NCI-H446 (cell line): ENCODE data around the gene MANBA.
"Not testable (repeated sequence)": the region's sequence is repeated elsewhere in the genome, so short reads cannot be mapped to it uniquely, and the experiment has no call there.

ENCODE experiments used
- DNase-seq, 2 experiments: peaks; one replicate each; lab custom pipeline; 2025; lab: John Stamatoyannopoulos, UW

MANBA gene

DNA sequence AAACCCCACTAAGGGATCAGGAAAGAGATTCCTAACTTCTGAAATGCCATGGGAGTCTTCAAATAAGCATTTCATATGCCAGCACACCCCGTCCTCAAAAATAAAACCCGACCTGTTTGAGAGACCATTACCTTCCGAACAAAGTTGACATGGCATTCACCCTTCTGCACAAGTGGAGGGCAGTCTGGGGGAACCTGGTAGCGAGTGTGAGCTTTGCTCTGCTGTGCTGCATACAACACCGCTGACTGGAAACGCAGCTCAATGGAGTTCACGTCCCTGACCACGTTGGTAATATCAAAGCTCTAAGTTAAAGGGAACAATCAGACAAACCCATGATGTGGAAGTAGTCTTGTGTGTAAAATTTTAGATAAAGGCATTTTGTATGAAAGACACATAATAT lies 38.0 kb downstream of the MANBA start:
- no peak for DNase-seq

DNA sequence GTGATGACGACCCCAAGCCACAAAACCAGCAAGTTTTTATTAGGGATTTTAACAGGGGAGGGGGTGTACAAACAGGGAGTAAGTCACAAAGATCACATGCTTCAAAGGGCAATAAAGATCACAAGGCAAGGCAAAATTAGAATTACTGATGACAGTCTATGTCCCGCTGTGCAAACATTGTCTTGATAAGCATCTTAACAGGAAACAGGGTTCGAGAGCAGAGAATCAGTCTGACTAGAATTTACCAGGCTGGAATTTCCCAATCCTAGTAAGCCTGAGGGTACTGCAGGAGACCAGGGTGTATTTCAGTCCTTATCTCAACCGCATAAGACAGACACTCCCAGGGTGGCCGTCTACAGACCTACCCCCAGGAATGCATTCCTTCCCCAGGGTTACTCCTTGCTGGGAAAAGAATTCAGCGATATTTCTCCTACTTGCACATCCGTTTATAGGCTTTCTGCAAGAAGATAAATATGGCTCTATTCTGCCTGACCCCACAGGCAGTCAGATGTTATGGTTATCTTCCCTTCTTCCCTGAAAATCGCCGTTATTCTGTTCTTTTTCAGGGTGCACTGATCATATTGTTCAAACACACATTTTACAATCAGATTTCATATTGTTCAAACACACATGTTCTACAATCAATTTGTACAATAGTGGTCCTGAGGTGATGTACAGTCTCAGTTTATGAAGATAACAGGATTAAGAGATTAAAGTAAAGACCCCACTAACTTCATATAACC lies 41.8 kb downstream of the MANBA start:
- not testable (repeated sequence) for DNase-seq

DNA sequence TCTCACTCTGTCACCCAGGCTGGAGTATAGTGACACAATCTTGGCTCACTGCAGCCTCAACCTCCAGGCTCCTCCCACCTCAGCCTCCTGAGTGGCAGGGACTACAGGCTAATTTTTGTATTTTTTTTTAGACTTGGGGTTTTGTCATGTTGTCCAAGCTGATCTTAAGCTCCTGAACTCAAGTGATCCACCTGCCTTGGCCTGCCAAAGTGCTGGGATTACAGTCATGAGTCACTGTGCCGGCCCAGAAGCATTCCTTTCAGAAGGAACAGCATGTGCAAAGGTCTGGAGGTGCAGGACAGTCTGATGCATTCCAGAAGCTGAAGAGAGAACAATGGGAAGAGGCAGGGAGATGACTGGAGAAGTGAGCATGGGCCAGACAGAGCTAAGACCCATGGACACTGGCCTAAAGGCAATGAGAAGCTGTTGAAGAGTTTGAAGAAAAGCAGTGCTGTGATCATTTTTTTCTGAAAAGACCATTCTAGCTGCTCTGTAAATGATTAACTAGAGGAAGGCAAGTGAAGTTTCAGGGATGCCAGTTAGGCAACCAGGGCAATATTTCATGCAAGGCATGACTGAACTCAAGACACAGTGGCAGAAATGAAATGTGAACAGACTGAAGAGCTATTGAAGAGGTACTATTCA lies 43.2 kb downstream of the MANBA start:
- no peak for DNase-seq

DNA sequence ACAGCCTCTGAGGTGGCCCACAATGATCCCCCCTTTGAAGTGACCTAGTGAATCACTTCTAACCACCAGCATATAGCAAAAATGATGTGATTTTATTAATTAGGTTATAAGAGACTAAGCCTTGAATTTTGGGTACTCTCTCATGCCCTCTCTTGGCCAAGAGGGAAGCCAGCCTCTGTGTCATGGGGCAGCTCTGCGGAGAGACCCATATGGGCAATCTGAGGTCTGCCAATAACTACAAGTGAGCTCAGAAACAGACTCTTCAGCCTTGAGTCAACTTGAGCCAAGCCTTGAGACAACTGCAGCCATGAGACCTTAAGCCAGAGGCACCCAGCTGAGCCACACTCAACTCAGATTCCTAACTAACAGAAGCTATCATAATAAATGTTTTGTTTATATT lies 45.7 kb downstream of the MANBA start:
- peak; percentile 4 to 54 for DNase-seq

DNA sequence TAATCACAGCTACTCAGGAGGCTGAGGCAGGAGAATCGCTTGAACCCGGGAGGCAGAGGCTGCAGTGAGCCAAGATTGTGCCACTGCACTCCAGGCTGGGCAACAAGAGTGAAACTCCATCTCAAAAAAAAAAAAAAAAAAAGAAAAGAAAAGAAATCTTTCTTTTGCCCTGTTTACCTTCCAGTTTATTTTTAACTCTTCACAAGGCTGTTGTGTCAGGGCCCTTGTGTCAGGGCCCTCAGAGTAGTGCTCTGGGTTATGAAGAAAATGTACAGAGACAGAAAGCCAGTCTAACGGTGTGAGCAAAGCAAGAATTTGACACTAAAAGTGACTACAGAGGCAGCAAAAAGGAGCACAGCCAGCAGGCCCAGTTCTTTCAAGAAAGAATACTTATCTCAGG lies 47.0 kb downstream of the MANBA start:
- DNase-seq, result not testable (repeated sequence)

DNA sequence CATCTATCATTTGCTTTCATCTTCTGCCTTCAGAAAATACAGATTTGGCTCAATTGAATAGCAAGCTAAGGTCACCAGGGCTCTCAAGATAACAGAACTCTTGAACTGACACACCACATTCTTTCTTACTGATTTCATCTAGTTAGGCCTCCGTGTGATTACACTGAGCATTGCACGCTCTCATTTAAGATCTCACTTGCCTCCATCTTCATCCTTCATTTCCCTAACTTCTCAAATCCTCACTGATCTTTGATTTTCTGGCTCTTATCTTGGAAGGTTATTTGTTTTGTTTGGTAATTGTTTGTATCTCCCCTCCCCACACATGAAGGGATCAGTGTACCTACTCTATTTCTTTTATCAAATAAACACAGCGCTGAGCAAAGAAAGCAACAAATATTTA lies 47.7 kb downstream of the MANBA start:
- no peak for DNase-seq

DNA sequence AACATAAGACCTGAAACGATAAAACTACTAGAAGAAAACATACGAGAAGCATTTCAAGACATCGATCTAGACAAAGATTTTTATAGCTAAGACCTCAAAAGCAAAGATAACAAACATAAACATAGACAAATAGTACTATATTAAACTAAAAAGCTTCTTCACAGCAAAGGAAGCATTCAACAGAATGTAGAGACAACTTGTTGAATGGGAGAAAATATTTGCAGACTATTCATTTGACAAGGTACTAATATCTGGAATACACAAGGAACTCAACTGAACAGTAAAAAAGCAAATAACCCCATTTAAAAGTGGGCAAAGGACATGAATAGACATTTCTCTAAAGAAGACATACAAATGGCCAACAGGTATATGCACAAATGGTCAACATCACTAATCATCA lies 49.8 kb downstream of the MANBA start:
- no peak for DNase-seq

DNA sequence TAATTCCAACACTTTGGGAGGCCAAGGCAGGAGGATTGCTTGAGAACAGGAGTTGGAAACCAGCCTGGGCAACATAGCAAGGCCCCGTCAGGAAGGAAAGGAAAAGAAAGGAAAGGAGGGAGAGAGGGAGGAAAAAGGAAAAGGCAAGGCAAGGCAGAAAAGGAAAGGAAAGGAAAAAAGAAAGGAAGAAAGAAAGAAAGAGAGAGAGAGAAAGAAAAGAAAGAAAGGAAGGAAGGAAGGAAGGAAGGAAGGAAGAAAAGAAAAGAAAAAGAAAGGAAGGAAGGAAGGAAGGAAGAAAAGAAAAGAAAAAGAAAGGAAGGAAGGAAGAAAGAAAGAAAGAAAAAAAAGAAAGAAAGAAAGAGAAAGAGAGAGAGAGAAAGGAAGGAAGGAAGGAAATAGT lies 51.7 kb downstream of the MANBA start:
- DNase-seq, result not testable (repeated sequence)

DNA sequence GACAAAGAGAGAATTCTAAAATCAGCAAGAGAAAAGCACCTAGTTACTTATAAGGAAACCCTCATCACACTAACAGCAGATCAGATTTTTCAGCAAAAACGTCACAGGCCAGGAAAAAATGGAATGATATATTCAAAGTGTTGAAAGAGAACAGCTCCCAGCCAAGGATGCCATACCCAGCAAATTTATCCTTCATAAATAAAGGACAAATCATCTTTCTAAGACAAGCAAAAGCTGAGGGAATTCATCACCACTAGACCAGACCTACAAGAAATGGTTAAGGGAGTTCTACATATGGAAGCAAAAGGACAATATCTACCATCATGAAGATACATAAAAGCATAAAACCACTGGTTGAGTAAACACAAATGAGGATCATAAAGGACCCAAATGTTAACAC lies 53.6 kb downstream of the MANBA start:
- no peak for DNase-seq

DNA sequence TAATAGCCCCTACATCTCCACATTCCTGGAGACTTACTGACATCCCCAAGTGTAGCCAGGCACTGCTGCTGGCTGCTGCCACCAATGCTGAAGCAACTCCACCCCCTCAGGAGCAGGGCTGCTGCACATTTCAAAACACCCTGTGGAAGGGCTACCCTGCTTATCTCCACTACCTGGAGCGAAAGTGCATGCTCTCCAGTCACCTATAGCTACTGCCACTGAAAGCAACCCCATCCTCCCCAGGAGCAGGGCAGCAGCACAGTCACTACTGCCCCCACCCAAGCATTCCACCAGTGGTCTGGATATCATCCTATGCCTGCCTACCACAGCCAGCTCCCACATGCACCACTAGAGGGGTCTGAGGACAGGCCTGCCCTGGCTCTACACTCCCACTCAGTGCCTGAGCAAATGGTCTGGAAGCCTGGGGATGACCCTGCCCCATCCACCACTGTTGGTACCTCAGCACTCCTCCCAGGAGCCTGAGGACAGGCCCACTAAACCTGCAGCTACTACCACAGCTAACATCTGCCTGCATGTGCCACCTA lies 55.3 kb downstream of the MANBA start:
- no peak for DNase-seq

DNA sequence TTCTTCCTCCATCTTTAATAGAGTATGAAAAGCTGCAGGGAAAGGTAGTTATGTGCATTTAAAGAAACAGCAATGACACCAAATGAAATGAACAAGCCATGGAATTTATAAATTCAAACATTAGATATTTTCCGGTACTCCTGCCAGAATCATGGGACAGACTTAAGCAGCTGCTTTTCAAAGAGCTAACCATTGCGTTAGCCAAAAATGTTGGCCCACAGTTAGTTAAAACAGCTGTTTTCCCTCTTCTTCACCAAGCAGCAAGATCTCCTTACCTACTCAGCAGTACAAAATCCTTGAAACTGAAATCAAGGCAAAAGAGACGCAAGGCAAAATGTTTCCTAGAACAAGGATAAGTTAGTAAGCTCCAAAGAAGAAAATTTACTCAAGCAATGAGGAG lies 64.0 kb downstream of the MANBA start:
- no peak for DNase-seq

DNA sequence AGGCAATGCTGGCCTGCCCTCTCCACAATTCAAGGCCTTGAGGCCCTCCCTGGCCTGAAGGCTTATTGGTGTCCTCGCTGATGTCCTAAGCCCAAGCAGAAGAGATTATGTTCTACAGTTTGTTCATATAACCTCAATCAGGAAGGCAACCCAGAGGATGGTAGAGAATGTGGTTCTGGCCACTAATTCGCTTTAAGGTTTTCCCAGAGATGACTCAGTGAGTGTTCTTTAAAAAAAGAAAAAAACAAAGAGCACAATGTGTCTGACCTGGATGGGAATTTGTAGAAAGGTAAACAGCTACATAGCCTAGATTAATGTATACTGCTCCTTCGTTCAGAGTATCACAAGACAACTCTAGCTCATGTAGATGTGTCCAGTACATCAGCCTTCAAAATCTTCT lies 66.0 kb downstream of the MANBA start:
- no peak for DNase-seq

DNA sequence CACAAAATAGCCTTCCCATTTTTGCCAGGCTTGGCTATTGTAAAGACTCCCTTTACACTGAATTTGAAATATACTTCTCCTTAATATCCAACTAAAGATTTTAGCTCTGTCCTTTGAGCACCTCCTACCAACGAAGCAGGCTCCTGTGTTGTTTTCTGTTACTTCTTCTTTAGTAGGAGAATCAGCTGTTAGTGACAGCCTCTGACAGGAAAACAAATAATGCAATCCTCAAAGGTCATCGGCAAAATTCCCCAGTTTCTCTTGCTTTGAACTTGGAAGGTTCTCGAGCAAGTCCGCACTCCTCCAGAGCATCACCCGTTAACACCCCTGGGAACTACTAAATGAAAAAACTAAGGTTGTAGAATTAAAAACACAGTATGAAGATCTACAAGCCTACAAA lies 66.9 kb downstream of the MANBA start:
- no peak for DNase-seq

DNA sequence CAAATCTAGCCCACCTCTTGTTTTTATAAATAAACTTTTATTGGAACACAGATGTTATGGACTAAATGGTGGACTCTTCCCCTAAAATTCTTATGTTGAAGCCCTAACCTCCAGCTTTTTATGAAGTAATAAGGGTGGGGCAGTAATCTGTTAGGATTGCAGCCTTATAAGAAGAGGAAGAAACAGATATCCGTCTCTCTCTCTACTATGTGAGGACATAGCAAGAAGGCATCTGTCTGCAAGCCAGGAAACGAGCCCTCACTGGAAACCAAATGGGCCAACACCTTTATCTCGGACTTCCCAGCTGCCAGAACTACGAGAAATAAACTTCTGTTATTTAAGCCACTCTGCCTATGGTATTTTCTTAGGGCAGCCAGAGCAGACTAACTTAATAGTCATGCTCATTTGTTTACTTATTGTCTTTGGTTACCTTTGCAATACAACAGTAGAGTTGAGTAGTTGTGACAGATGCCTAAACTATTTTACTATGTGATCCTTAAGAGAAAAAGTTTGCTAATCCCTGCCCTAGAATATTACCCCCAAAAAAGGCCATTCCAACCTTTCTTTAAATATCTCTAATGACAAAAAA lies 67.4 kb downstream of the MANBA start:
- DNase-seq, result no peak

DNA sequence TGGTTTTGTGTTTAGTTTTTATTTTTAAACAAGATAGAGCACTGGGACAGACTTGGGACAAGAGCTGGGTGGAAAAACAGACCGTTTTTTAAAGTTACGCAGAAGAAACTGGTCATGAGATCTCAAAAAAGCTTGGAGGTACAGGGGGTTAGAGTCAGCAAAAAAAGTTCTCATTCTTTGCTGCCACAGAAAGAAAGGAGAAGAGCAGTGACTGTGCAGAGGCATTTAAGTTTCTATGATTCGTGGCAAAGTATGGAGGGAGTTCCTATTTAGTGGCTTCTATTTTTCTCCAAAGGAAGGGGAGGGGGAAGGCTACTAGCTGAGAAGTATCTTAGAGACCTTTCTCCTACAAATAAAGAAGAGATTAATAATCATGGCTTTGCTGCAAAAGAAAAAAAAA lies 68.3 kb downstream of the MANBA start:
- DNase-seq, result no peak

DNA sequence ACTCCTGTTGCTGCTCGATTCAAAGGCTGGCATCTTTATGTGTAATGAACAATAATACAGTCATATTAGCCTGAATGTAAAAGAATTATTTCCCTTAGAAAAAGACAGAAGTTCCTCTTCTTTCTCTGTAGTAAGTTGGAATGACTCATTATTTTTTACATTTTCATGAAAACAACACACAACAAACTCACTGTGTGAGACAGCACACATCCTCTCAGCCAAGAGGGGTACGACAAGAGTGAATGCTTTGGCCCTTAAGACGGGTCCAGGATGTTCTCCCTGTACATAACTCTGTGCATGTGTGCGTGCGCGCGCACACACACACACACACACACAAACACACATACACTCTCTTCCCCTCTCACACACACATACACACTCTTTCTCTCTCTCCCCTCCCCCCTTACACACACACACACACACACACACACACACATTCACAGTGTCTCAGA lies 72.8 kb downstream of the MANBA start:
- no peak for DNase-seq

DNA sequence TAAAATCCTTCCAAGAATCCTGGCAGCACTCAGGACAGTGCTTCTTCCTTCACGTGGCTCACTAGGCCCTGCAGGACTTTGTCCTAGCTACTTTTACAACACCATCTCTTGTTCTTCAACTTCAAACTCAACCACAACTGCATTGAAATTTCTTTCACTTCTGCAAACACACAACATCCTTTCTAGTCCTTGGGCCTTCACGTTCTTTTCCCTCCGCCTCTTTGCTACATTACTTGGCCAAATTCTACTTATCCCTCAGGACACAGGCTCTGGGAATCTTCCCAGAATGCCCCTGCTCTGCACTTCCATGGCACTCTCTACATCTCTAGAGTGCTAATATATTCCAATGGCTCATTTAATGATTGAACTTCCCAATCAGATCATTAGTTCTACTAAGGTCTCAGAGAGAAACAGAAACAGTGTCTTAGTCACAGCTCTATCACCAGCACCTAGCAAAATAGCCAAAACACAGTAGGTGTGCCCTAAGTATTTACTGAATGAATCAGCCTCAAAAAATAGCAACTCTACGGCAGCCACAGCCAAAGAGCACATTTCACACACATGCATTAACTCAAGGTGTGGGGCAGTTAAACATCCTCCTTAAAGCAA lies 73.3 kb downstream of the MANBA start:
- DNase-seq, result no peak

DNA sequence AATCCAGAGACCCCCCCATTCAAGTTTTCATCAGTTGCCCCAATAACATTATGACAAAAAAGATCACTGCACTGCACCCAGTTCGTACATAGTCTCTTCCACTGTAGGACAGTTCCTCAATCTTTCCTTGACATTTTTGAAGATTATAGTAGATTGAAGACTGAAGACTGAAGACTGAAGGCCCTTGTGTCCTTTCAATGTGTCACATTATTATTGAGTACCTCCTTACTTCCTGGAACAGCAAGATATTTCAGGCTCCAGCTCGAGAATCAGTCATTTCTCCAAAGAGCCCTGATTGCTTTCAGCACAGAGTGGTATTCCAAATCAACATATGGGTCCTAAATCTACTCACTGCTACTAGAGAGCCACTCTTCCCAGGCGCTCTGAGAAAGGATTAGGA lies 75.0 kb downstream of the MANBA start:
- DNase-seq, result no peak

DNA sequence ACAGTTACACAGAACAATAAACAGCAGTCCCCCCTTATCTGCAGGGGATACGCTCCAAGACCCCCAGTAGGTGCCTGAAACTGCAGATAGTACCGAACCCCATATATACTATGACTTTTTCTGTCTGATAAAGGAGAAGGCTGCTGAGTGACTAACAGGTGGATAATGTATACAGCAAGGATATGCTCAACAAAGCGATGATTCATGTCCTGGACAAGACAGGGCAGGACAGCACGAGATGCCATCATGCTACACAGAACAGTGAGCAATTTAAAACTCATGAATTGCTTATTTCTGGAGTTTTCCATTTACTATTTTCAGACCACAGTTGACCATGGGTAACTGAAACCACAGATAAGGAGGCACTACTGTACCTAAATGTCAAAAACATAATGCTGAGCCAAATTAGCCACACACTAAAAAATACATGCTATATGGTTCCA lies 76.1 kb downstream of the MANBA start:
- no peak for DNase-seq

DNA sequence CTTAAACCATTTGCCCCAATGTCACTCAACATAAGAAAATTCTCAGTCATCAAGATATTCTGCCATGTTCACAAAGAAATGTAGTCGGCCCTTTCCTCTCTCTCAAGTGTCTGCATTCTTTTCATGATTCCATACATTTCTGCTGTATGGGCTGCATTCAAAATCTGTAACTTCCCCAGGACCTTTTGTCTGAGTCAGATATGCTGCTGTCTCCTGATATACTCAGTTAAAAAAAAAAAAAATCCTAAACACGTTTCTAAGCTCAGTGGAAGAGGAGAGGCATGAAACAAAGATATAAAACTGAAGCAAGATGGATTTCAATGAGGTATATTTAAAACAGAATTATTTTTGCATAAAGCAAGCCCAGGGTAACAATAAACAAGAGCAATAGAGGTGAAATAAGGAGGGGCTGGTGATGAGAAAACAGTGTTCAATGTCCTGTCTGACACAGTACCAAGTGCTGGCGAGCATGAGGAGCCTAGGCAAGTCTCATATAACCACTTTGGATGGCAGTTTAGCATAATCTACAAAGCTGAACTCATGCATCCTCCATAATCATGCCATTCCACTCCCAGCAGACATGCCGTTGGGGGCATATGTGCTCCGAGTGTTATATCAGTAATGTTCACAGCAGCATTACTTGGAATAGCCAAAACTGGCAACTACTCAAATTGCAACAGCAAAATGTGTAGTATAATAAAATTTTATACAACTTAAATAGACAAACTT lies 76.7 kb downstream of the MANBA start:
- DNase-seq, result no peak

DNA sequence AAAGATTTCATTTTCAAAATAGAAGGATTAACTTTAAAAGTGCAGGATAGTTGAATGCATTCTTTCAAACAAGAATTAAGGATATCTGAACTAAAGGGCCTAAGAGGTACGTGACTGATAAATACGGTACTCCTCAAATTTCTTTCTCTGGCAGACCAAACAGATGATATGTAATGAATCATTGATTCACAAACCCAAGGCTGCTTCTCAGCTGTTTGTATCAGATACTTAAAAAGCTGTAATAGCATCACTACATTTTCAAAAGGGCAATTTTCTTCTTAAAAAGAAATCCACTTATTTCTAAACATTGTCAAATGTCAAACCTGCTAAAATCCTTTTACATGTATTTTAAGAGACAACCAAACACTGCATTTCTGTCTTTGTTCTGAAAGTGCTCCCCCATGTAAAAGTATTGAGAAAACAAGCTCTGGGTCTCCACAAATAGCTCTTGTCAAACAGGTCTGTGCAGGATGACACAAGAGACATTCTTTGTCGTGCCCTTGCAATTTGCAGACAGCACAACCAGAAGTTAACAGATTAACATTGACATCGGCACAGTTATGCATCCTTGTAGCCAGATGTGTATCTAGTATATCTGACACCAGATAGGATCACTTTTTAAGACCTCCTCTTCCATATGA lies 82.0 kb downstream of the MANBA start:
- no peak for DNase-seq

DNA sequence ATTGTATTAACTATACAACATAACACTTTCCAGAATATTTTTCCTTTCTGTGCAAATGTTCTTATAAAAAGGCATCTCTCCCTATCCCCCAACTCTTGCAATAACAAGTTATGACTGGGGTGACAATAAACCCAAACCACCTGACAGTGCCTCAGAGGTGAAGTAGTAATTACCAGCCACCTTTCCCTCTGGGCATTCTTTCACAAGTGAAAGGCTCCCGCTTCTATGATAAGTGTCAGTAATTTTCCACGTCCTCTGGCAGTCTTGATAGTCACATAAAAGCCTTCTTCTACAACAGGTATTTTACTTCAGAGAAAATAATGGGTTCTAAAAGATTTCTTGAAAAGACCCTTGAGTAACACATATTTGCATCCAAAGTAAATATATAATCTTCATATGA lies 82.7 kb downstream of the MANBA start:
- no peak for DNase-seq
